HEK293T (cell line): ENCODE results near the gene RNF32.

ENCODE experiments used
- CTBP1 ChIP-seq: fragments of 450-650 bp; IDR thresholded peaks from 2 replicates; pipeline ENCODE4 v1.6.1; 2016; ENCODE audit warnings: borderline replicate concordance
- ELF4 ChIP-seq: fragments of 450-650 bp; IDR thresholded peaks from 2 replicates; pipeline ENCODE4 v1.6.1; 2017; ENCODE audit warnings: antibody characterized with exemption
- SUZ12 ChIP-seq: fragments of 450-650 bp; IDR thresholded peaks from 2 replicates; pipeline ENCODE4 v1.6.1; 2016; ENCODE audit warnings: mild to moderate bottlenecking

- no peak for TF ChIP-seq SUZ12
- TF ChIP-seq CTBP1 = no peak
- no peak for TF ChIP-seq ELF4
Observed at GRCh38 chr7:156606135-156606534, 34.4 kb upstream of the RNF32 start.
